GM10847 (cell line): ENCODE results near the gene NACC2.

Experiments used
- POLR2A ChIP-seq: IDR thresholded peaks from 2 replicates; pipeline ENCODE4 v1.6.1; 2011; ENCODE audit not compliant: insufficient read length; ENCODE audit errors: extremely low read depth

The NACC2 gene

GRCh38 chr9:136133959-136134484 is 38.9 kb upstream of the NACC2 start:
- TF ChIP-seq POLR2A, result no peak

- TF ChIP-seq POLR2A, result no peak
These were observed 38.3 kb upstream of the NACC2 start for GRCh38 chr9:136133191-136133958.

- no peak for TF ChIP-seq POLR2A
These were observed 37.5 kb upstream of the NACC2 start for GRCh38 chr9:136132512-136133050.

- TF ChIP-seq POLR2A, result no peak
These were observed 36.8 kb upstream of the NACC2 start for GRCh38 chr9:136131629-136132511.

GRCh38 chr9:136129176-136129575 is 34.1 kb upstream of the NACC2 start:
- no peak for TF ChIP-seq POLR2A

- TF ChIP-seq POLR2A, result no peak
These were observed 33.3 kb upstream of the NACC2 start for GRCh38 chr9:136128436-136128835.

GRCh38 chr9:136127313-136127712 is 32.2 kb upstream of the NACC2 start:
- TF ChIP-seq POLR2A, result no peak

GRCh38 chr9:136124976-136125692 is 30.0 kb upstream of the NACC2 start:
- no peak for TF ChIP-seq POLR2A

GRCh38 chr9:136122425-136123383 is 27.6 kb upstream of the NACC2 start:
- no peak for TF ChIP-seq POLR2A

GRCh38 chr9:136121801-136122200 is 26.7 kb upstream of the NACC2 start:
- no peak for TF ChIP-seq POLR2A

GRCh38 chr9:136120438-136120844 is 25.4 kb upstream of the NACC2 start:
- no peak for TF ChIP-seq POLR2A

GRCh38 chr9:136119883-136120393 is 24.8 kb upstream of the NACC2 start:
- no peak for TF ChIP-seq POLR2A

GRCh38 chr9:136119061-136119882 is 24.2 kb upstream of the NACC2 start:
- TF ChIP-seq POLR2A, result no peak
